GM18873 (cell line): Measurements from ENCODE around the gene RSPH1.
A peak's percentile ranks its signal among the peaks of the same experiment; 100 is the strongest.

Source experiments
- ATAC-seq: cut with Tn5 transposase; IDR thresholded peaks from one replicate; pipeline ENCODE4 v1.9.1; 2021; ENCODE audit warnings: mild to moderate bottlenecking, moderate library complexity, moderate number of reproducible peaks; ENCODE audit not compliant: unreplicated experiment, low FRiP score

The RSPH1 gene

DNA sequence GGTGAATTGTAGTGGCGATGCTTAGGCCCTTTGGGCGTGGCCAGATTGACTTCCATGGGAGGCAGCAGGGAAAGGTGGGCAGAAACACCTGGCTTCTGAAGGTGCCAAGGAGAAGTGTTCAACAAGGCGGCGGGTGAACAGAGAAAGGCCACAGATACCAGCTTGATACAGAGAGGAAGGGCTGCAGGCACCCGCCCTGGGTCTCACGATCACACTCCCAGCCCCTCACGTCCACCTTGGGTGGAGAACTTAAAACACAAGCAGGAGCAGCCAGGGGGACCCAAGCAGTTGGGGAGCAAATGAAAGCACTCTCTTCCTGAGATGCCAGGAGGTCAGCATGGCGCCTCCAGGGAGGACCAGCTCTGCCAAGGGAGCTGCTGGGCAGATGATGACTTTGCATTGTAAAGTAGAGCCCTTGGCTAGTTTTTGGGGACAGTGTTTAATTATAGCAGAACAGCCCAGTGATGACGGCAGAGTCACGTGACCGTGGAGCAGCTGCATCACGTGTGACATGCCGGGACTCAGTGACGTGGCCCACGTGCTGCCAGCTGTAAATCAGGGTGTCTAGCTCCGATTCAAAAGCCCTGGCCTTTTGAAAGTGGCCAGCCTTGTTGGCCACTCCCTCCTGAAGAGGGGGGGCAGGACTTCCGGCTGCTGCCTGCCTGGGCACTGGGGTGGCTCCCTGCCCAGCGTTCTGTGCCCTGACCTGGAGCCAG, 36.6 kb upstream of the RSPH1 start:
- no peak for ATAC-seq

DNA sequence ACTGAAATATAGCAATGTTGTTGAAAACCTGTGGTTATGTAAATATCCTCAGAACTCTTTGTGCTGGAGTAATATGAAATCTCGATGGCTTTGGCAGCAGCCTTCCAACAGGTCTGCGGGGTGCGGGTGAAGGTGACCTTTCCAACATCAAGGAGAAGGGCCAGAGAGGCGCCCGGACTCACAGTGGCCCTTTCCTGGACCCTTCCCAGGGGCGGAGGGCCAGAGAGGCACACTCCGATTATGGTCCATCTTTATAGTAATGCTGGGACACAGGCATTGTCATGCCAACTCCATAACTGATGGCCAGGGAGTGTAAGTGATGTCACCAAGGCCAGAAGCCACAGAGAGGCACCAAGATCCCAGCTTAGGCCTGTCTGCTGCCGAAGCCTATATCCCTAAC, 35.7 kb upstream of the RSPH1 start:
- no peak for ATAC-seq

DNA sequence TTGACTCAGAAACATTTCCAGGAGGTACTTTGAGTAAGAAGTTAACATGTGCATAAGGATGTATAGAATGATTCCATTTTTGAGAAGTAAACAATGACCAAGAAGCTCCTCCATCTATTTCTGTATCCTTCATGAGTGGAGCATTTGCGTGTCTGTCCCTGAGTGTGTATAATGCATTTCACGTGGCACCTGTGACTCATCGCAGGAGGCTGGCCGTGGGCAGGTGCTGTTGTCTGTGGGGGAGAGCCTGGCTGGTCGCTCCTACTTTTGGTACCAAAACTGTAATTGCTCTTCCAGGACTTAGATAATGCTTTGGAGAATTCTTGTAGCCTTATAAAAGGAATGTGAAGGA, 34.1 kb upstream of the RSPH1 start:
- no peak for ATAC-seq

DNA sequence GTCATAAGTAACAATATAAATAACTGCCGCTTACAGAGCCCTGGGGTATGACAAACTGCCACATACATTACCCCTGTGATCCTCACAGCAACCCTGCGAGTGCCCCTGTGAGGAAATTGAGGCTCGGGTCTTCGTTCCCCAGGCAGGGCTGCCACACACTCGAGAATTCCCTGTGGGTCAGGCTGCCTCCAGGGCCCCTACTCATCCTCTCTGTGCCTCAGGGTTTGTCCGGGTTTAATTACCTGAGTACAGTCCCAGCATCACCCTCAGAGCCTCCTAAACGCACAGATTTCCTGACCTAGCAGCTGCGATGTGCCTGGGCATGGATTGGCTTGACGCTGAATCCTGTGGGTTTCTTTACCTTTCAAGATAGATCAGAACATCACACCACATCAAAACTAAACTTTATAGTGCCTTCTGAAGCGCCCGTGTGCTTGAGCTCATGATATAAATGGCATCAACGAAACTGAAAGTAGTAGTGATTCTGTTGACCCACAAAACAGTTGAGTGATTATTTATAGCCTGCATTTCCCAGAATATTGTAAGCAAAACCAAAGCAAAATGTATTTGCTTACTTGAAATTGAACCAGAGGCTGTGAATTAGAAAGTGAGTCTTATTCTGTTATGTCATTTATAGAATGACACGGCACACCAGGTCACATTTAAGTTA, 31.6 kb upstream of the RSPH1 start:
- ATAC-seq = no peak

DNA sequence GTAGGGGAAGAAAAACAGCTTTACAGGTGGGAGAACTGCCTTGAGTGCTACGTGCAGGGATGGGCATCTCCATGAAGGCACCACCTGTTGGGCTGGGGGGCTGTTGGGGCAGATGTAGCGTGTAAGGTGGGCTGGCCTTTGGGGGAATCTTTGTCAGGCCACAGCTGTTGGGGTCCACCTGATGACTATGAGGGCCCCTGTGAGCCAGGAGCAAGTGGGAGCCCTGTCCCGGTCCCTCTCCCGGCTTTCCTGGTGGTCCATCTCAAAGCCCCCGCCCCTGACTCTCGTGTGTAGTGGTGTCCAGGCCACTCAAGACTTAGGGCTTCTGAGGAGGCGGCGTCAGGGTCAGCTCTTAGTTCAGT, 31.1 kb upstream of the RSPH1 start:
- no peak for ATAC-seq

DNA sequence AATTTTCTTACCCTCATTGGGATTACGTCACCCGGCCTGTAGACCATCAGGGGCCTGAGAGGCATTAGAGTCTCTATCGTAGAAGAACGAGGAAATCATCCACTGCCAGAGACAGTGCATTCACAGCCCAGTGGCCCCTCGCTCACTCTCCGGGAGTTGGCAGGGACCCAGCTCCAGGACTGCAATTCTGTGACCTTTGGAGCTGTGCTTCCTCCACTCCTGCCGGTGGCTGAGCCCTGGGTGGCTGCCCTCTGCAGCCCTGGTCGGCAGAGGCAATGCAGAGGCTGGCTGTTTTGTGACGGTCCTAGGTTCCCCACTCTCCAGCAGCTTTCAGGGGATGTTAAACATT, 30.3 kb upstream of the RSPH1 start:
- ATAC-seq = no peak

DNA sequence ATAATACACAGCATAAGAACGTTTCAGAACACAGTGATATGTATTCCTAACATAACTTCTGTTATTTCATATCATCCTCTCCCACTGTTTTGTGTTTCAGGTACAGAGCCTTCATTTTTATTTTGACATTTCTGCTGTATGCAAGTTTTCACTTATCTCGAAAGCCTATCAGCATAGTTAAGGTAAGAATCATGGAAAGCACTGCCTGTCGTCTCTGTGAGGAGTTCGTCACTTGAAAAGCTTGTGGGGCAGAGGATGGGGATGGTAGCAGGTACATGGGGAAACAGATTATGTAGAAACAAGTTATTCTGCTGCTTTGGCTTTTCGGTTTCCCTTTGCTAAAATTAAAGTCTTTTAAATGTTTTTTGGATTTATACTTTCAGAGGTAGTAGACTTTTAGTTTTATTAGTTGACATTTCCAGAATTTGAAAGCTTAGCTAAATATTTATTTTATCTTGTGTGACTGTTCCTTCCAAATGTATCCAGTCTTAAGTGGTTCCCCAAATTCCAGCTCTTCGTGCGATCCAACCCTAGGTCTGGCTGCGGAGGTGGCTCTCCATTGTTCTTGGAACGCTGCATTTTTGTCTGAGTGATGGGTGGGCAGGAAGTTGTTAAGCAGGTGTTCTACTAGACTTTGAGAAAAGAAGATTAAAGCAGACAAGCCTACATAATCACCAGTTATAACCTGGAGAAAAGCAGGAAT, 29.8 kb upstream of the RSPH1 start:
- ATAC-seq = no peak

DNA sequence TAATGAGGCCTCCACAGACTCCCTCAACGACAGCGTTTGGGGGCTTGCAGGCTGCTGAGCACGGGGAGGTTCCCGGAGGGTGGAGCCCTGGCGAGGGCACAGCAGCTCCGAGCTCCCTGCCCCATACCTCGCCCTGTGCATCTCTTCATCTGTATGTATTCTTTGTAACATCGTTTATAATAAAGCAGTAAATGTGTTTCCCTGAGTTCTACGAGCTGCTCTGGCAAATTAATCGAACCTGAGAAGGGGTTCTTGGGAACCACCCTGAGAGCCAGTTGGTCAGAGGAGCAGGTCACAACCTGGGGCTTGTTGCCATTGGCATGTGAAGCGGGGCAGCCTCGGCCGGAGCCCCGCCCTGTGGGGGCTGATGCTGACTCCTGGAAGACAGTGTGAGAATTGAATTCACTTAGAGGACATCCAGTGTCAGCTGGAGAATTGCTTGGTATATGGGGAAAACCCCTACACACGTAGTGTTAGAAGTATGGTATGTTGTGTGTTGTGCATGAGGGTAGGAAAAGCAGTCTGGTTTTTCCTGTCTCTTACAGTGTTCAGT, 29.1 kb upstream of the RSPH1 start:
- peak; percentile 23 for ATAC-seq

DNA sequence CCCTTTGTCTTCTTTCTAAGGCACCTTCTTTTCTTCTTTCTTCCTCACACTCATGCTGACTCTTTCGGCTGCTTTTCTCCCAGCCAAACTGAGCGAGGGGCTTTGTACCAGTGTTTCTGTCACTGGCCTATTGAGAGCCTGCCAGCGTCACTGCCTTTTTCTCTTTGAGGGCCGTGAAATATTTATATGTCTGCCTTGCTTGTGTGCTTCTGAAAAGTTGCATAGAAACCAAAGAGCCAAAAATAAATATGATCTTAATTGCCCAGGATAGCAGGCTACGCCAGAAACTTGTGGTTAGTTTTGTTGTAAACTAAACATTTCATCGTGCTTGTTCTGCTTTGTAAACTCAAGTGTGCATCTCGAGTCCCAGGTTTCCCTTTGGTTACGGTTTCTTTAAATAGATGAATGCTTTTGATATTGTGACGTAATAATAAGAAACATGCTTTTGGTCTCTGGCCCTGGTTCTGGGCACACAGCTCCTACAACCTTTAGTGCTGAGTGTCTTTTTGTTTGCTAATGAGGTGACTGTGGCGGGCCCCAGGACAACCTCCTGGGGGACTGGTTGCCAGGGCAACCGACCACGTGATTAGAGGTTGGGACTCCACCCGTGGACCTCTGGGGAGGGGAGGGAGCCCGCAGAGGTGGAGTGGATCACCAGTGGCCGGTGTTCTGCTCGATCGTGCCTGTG, 28.5 kb upstream of the RSPH1 start:
- peak; percentile 65 for ATAC-seq

DNA sequence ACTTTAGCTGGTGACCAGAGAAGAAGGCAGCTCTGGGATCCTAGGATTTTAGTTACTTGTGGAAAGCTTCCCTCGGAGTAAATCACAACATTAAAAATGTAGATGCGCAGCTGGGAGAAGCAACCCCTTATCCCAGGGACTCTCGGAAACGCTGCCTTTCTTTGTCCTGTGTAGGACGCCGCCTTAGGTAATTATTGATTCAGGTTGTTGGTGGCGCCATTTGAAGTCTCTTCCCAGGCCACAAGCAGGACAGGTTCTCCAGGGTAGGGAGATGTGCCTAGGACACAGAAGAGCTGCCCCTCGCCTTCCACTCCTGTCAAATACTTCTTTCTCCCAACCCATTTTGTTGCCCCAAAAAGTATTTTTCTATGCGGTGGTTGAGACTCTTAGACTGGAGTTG, 27.9 kb upstream of the RSPH1 start:
- no peak for ATAC-seq

DNA sequence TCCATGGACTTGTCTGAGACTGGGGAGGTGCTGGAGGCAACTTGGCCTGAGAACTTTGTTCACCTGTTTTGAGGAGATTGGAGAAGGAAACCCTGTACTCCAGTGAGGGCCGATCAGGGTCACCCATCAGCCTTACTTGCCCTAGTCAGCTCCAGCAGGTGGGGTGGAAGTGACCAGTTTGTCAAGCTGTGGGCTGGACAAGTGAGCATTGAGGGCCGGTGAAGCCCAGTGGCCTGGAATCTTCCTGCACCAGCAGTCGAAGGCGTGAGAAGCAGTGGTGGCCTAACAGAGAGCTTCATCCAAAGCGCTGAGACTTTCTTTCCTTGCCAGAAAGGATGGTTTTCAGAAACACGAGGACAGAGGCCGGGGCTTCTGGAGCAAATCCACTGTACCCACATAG, 27.2 kb upstream of the RSPH1 start:
- no peak for ATAC-seq

DNA sequence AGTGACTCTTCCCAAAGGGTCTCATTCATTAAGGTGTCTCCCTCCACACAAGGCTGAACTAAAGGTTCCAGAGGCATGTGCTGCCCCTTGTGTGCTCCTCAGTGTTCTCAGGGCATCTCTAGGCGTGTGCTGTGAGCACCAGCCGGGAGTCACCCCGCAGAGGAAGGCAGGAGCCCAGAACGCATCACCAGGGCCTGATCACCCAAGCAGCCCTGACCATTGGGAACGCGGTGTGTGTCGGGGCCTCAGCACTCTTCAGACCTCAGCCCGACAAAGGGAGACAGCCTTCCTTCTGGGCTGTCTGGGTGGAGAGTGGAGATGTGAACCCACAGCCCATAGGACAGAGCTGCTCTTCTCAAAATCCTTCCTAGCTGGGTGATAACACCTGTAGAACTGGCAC, 26.7 kb upstream of the RSPH1 start:
- ATAC-seq = no peak

DNA sequence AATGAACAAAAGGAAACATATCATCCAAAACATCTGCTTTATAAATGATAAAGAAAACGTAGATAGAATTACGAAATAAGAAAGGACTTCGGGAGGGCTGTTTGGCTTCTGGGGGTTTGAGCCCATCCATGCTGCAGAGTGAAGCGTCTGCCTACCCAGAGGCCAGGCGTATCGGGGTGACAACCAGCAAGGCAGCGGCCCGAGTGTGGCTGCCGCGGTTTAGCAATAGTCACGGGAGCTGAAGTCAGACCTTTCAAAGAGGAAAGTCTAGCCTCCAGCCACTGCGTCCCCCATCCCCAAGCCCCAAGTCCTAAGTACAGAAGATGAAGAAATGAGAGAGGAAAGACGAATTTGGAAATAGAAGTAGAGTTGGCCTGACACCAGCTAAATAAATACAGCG, 26.2 kb upstream of the RSPH1 start:
- ATAC-seq = no peak

DNA sequence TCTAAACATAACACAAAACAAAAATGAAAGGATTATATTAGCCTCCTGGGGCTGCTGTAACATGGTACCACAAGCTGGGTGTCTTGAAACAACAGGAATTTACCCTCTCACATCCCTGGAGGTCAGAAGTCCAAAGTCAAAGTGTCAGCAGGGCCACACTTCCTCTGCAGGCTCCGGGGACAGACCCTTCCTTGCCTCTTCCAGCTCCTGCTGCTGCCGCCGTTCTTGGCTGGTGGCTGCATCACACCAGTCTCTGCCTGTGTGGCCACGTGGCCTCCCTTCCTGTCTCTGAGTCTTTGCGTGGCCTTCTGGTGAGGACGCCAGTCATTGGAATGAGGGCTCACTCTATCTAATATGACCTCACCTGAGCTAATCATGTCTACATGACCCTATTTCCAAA, 25.8 kb upstream of the RSPH1 start:
- no peak for ATAC-seq

DNA sequence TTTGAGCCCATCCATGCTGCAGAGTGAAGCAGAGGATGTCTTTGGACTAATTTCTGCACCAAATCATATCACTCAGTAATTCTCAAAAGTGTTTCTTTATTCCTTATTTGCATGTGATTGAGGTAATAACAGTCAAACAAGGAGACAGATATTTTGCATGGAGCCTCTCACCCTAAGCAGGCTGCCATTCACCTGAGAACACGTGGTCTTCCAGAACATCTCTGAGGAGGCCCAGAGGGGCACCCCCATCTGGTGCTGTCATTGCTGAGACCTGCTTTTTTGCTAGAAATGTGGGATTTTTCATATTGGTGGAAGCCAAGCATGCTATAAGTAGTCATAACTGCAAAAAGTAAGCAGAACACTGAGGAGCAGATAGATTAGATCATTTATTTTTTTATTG, 25.4 kb upstream of the RSPH1 start:
- no peak for ATAC-seq

DNA sequence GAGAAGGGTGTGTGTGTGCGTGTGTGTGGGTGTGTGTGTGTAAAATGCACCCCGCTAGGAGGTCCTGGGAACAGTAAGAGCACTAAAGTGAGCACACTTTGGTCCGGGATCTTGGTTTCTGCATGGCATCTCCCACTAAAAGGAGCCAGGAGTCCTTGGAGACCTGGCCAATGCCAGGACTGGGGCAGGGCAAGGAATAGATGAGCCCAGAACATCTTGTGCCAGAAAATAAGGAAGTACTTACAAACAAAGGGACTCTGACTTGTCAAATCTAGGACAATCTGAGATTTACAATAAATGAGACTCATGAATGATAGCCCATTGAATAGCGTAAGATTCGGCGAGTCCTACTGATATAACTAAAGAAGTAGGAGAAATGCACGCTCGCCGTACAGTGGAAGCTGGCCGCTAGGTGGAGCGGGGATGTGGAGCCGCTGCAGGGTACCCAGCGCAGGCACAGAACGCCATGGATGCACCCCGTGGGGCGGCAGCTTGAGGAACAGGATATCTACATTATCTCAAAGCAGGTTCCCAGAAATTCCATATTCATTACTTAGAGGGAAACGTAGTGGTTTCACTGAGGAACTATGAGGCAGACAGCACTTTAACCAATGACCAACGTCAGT, 24.7 kb upstream of the RSPH1 start:
- ATAC-seq = no peak

DNA sequence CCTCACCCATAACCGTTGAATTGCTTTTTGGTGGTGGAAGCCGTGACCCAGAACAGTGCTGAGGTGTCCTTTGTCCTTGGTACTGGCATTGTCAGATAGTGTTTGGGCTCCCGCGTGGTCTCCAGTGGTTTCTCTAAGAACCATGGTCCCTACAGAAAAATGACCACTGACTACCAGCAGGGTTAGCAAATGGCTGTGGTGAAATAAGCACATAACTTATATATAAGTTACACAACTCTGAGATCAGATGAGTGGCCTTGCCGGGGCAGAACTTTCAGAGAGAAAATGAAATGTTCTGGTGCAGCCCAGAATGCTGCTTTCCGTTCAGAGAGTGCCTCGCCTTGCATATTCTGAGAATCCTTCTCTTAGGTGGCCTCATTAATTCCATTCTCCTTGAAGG, 22.6 kb upstream of the RSPH1 start:
- no peak for ATAC-seq

DNA sequence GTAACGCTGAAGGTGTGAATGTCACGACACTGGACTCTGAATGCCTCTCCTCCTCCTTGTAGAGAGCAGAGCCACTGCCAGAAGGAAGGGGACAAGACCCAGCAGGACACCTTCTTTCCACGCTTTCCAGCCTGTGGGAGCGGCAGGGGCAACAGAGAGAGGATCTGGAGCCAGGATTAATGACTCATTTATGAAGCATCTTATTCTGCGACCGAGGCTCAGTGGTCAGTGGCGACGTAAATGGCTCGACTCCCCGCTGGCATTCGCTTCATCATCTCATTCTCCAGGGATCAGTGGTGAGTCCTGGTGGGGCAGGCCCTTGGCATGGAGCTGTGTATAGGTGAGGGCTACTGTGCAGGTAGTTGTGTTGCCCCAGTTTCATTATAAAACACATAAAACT, 22.2 kb upstream of the RSPH1 start:
- ATAC-seq = no peak

DNA sequence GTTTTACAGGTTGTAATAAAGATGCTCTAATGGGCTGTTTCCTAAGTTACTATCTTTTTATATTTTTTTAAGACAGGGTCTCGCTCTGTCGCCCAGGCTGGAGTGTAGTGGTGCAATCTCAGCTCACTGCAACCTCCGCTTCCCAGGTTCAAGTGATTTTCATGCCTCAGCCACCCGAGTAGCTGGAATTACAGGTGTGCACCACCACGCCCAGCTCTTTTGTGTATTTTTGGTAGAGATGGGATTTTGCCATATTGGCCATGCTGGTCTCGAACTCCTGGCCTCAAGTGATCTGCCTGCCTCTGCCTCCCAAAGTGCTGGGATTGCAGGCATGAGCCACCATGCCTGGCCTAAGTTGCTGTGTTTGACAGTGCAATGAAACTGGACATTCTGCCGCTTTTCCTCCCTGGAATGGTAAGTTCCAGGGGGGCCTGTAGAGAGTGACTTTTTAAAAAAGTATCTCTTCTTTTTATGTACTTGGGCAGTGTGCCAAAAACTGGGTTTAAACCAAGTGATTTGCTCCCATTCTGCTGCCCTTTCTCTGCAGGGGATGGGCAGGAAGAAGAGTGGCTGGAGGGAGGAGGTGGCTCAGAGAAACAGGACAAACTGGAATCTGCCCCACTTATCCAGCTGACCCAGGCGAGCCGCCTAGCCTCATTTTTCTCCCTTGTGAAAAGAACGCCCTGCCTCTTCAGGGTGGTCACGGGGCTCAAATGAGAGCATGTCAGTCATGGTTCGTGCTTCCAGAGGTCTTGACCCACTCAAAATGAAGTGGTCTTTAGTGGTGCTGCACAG, 19.9 kb upstream of the RSPH1 start:
- no peak for ATAC-seq

DNA sequence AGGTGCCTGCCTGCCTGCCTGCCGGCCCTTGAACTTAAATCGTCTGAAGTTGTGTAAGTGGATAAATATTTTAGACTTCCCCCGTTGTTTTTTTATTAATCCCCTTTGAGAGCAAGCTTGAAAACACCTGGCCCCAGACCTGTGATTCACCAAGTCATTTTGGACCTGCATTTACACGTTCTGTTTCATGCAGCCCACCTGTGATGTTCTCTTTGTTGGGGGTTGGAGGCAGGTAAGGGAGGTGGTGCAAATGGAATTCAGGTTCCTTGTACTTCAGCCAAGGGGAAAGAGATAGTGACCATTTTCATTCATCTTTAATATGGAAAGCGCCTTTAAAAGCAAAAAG, 18.8 kb upstream of the RSPH1 start:
- no peak for ATAC-seq
